ENCODE data around the gene FAM131B.

The FAM131B gene

GRCh38 chr7:143346018-143346417 lies 16.5 kb downstream of the FAM131B start:
- TF ChIP-seq ZC3H10 (CRISPR knock-in tag; IDR thresholded peaks at IDR 0.05) (no peak), ARNTL (CRISPR knock-in tag; IDR thresholded peaks at IDR 0.05; ENCODE audit: borderline replicate concordance, low read depth) (no peak), ZFP30 (CRISPR knock-in tag; IDR thresholded peaks at IDR 0.05) (no peak), TSHZ2 (CRISPR knock-in tag; IDR thresholded peaks at IDR 0.05) (no peak), ZFP3 (CRISPR knock-in tag; IDR thresholded peaks at IDR 0.05) (no peak), GLIS3 (CRISPR knock-in tag; IDR thresholded peaks at IDR 0.05) (no peak), CSRNP3 (CRISPR knock-in tag; IDR thresholded peaks at IDR 0.05) (no peak), ESRRG (CRISPR knock-in tag; IDR thresholded peaks at IDR 0.05) (no peak), OSR1 (CRISPR knock-in tag; IDR thresholded peaks at IDR 0.05) (no peak), RARB (CRISPR knock-in tag; IDR thresholded peaks at IDR 0.05) (no peak), PATZ1 (CRISPR knock-in tag; IDR thresholded peaks at IDR 0.05; ENCODE audit: borderline replicate concordance) (no peak), CSDC2 (CRISPR knock-in tag; IDR thresholded peaks at IDR 0.05) (no peak), ZNF70 (CRISPR knock-in tag; IDR thresholded peaks at IDR 0.05) (no peak), TOX (CRISPR knock-in tag; IDR thresholded peaks at IDR 0.05; ENCODE audit: borderline replicate concordance) (no peak), PPARA (CRISPR knock-in tag; IDR thresholded peaks at IDR 0.05; ENCODE audit: borderline replicate concordance) (no peak), CREB5 (CRISPR knock-in tag; IDR thresholded peaks at IDR 0.05; ENCODE audit: low read depth) (no peak), ZNF565 (CRISPR knock-in tag; conservative IDR thresholded peaks at IDR 0.05; ENCODE audit: low read depth) (no peak), SNAI2 (CRISPR knock-in tag; IDR thresholded peaks at IDR 0.05) (no peak)
- ATAC-seq = peak; percentile 5

GRCh38 chr7:143345428-143345900 lies 17.0 kb downstream of the FAM131B start:
- peak; percentile 99 for ATAC-seq
- TF ChIP-seq PATZ1 (CRISPR knock-in tag; IDR thresholded peaks at IDR 0.05; ENCODE audit: borderline replicate concordance) (no peak), GLIS3 (CRISPR knock-in tag; IDR thresholded peaks at IDR 0.05) (no peak), CSRNP3 (CRISPR knock-in tag; IDR thresholded peaks at IDR 0.05) (no peak), SNAI2 (CRISPR knock-in tag; IDR thresholded peaks at IDR 0.05) (no peak), RARB (CRISPR knock-in tag; IDR thresholded peaks at IDR 0.05) (0 out of 2 replicates have a peak, but pooled peaks have one; percentile 27)

- no peak for ATAC-seq
- TF ChIP-seq BACH2 (CRISPR knock-in tag; IDR thresholded peaks at IDR 0.05; ENCODE audit: borderline replicate concordance) = no peak
- no peak for TF ChIP-seq CREB5 (CRISPR knock-in tag; IDR thresholded peaks at IDR 0.05; ENCODE audit: low read depth)
- no peak for TF ChIP-seq ARNTL (CRISPR knock-in tag; IDR thresholded peaks at IDR 0.05; ENCODE audit: borderline replicate concordance, low read depth)
- no peak for TF ChIP-seq ZC3H10 (CRISPR knock-in tag; IDR thresholded peaks at IDR 0.05)
- TF ChIP-seq SNAI2 (CRISPR knock-in tag; IDR thresholded peaks at IDR 0.05) = no peak
- TF ChIP-seq ESRRG (CRISPR knock-in tag; IDR thresholded peaks at IDR 0.05) = no peak
- no peak for TF ChIP-seq OSR1 (CRISPR knock-in tag; IDR thresholded peaks at IDR 0.05)
- no peak for TF ChIP-seq PPARA (CRISPR knock-in tag; IDR thresholded peaks at IDR 0.05; ENCODE audit: borderline replicate concordance)
- TF ChIP-seq ZFP3 (CRISPR knock-in tag; IDR thresholded peaks at IDR 0.05) = no peak
- no peak for TF ChIP-seq ZNF565 (CRISPR knock-in tag; conservative IDR thresholded peaks at IDR 0.05; ENCODE audit: low read depth)
- TF ChIP-seq CSRNP3 (CRISPR knock-in tag; IDR thresholded peaks at IDR 0.05) = no peak
- TF ChIP-seq ZNF70 (CRISPR knock-in tag; IDR thresholded peaks at IDR 0.05) = no peak
- no peak for TF ChIP-seq RARB (CRISPR knock-in tag; IDR thresholded peaks at IDR 0.05)
These were observed 18.9 kb downstream of the FAM131B start for GRCh38 chr7:143343596-143343995.

All from SK-N-SH treated with all-trans-retinoic acid at 6 μM for 48 hours (cell line).